K562 (cell line): ENCODE measurements around the gene HSD3B7. TPM values are rescaled to one million over a fixed set of nuclear protein-coding genes. Genes with fewer than 3 reads are reported as not detected.

Experiments
- BCLAF1 ChIP-seq, 2 experiments: fragments of 450-650 bp in 1 of 2; IDR thresholded peaks; 2 replicates each; pipeline ENCODE4 v1.6.1; 2011 to 2017; ENCODE audit warnings: low read depth in 2 of 2, antibody characterized with exemption in 1 of 2, borderline replicate concordance in 1 of 2, low read length in 1 of 2, mild to moderate bottlenecking in 1 of 2, mixed read lengths in 1 of 2; ENCODE audit not compliant: control insufficient read depth in 1 of 2
- EGR1 ChIP-seq: fragments of 450-650 bp; conservative IDR thresholded peaks from 2 replicates; pipeline ENCODE4 v1.6.1; 2017; ENCODE audit warnings: mild to moderate bottlenecking
- ETS1 ChIP-seq: conservative IDR thresholded peaks from 2 replicates; pipeline ENCODE4 v1.6.1; 2011; ENCODE audit warnings: low read depth, mild to moderate bottlenecking, low read length; ENCODE audit not compliant: control insufficient read depth
- FOSL1 ChIP-seq: fragments of 200-800 bp; sonication (Bioruptor generic); conservative IDR thresholded peaks from 2 replicates; pipeline ENCODE4 v1.6.1; 2016; ENCODE audit warnings: missing genetic modification characterization, missing compliant biosample characterization
- FOXM1 ChIP-seq, 2 experiments: fragments of 450-650 bp in 1 of 2; sonication (generic) in 1 of 2; formaldehyde crosslinking in 1 of 2; IDR thresholded peaks; 2 replicates each; pipeline versions ENCODE4 v1.6.1 to v1.9.0; 2017 to 2022; ENCODE audit warnings: low read depth in 2 of 2, mild to moderate bottlenecking in 2 of 2, missing genetic modification reagents in 1 of 2, moderate library complexity in 1 of 2
- HMG20B ChIP-seq: fragments of 250-450 bp; sonication (Bioruptor Pico); IDR thresholded peaks from 2 replicates; pipeline ENCODE4 v1.5.0; 2021; ENCODE audit warnings: mild to moderate bottlenecking
- ILF3 ChIP-seq: fragments of 450-650 bp; IDR thresholded peaks from 2 replicates; pipeline ENCODE4 v1.6.1; 2018; ENCODE audit warnings: antibody characterized with exemption, mild to moderate bottlenecking, moderate library complexity, borderline replicate concordance
- KLF16 ChIP-seq: IDR thresholded peaks from 2 replicates; pipeline ENCODE4 v1.6.1; 2016; ENCODE audit warnings: antibody characterized with exemption
- MTA3 ChIP-seq: fragments of 450-650 bp; formaldehyde crosslinking; IDR thresholded peaks from 2 replicates; pipeline ENCODE4 v1.6.1; 2017; ENCODE audit warnings: mild to moderate bottlenecking, borderline replicate concordance
- SP1 ChIP-seq: sonication (generic); formaldehyde crosslinking; IDR thresholded peaks from 2 replicates; pipeline ENCODE4 v1.8.1; 2022; ENCODE audit warnings: mild to moderate bottlenecking, missing genetic modification reagents
- SUPT5H ChIP-seq: fragments of 450-650 bp; IDR thresholded peaks from 2 replicates; pipeline ENCODE4 v1.6.1; 2016
- TEAD2 ChIP-seq: fragments of 450-650 bp; IDR thresholded peaks from 2 replicates; pipeline ENCODE4 v1.6.1; 2016; ENCODE audit warnings: missing genetic modification characterization, control low read depth, missing compliant biosample characterization
- ZBTB1 ChIP-seq: sonication (generic); formaldehyde crosslinking; IDR thresholded peaks from 2 replicates; pipeline ENCODE4 v1.8.1; 2023; ENCODE audit warnings: missing genetic modification reagents, low read depth, mild to moderate bottlenecking, borderline replicate concordance
- ZNF134 ChIP-seq: fragments of 250-450 bp; sonication (Bioruptor Pico); conservative IDR thresholded peaks from 2 replicates; pipeline ENCODE4 v1.4.0; 2020
- ZNF695 ChIP-seq: fragments of 450-650 bp; formaldehyde crosslinking; IDR thresholded peaks from 2 replicates; pipeline ENCODE4 v1.4.0; 2020; ENCODE audit warnings: mild to moderate bottlenecking, moderate library complexity
- ZNF79 ChIP-seq: fragments of 250-450 bp; sonication (Bioruptor Pico); IDR thresholded peaks from 2 replicates; pipeline ENCODE4 v1.4.0; 2020; ENCODE audit warnings: low read depth, mild to moderate bottlenecking, moderate library complexity
- polyA plus RNA-seq, 8 experiments: library from polyadenylated mRNA; depleted of rRNA in 4 of 8; stranded (reverse) in 5 of 8; unstranded in 3 of 8; fragments of >200 nt; fragmentation: Nextera tagmentation in 2 of 8; fragmentation: Illumina TruSeq in 1 of 8; extraction: Ambion mirVana in 2 of 8; extraction: Trizol in 1 of 8; gene quantifications; 2 replicates each; pipeline versions ENCODE4 v1.2.1 to v1.2.3, GENCODE V29; 2011 to 2014; ENCODE audit warnings: inconsistent platforms in 1 of 8, missing spikeins in 1 of 8
- total RNA-seq, 7 experiments: library from RNA; depleted of rRNA in 6 of 7; stranded (reverse); fragments of >200 nt in 6 of 7; fragmentation: Illumina TruSeq in 2 of 7; extraction: Trizol in 2 of 7; gene quantifications; 2 replicates each; pipeline versions ENCODE4 v1.2.1 to v1.2.3, GENCODE V29; 2011 to 2021; ENCODE audit warnings: low replicate concordance in 1 of 7
- TF ChIP-seq, protein P1 (sequence below): sonication (generic); formaldehyde crosslinking; IDR thresholded peaks from 2 replicates; pipeline ENCODE4 v1.8.1; 2023; ENCODE audit warnings: missing genetic modification reagents, mild to moderate bottlenecking, borderline replicate concordance

HSD3B7 gene
- total and polyA plus RNA-seq, 9 of the 15 experiments (the other 6 are each of a cell fraction or from before 2014, with no cell fraction given): 5.4 to 49.1 (median 23.0) TPM

- TF ChIP-seq FOSL1 (tag) (peak; percentile 47; the same call in 1 of the 2 replicates), KLF16 (no peak), ZNF695 (CRISPR knock-in tag) (no peak), ILF3 (no peak), ZNF79 (CRISPR knock-in tag) (no peak), BCLAF1 (IDR thresholded peaks at IDR 0.05; ENCODE audit: borderline replicate concordance in 1 of 2, control insufficient read depth in 1 of 2, low read depth in 2 of 2, low read length in 1 of 2) (no peak; a peak in 1 of 4 replicates), EGR1 (peak; percentile 99), MTA3 (peak; percentile 98), ZBTB1 (CRISPR knock-in tag) (no peak), TEAD2 (tag) (no peak), ZNF134 (no peak), HMG20B (CRISPR knock-in tag) (no peak), SUPT5H (peak; percentile 62; the same call in 1 of the 2 replicates), FOXM1 (IDR thresholded peaks at IDR 0.05; ENCODE audit: low read depth) (no peak), FOXM1 (CRISPR knock-in tag; IDR thresholded peaks at IDR 0.05; ENCODE audit: low read depth) (peak; percentile 52; the same call in 1 of the 2 replicates), ETS1 (peak; percentile 24; the same call in 1 of the 2 replicates), SP1 (CRISPR knock-in tag) (peak; percentile 86)
- TF ChIP-seq, protein P1, sequence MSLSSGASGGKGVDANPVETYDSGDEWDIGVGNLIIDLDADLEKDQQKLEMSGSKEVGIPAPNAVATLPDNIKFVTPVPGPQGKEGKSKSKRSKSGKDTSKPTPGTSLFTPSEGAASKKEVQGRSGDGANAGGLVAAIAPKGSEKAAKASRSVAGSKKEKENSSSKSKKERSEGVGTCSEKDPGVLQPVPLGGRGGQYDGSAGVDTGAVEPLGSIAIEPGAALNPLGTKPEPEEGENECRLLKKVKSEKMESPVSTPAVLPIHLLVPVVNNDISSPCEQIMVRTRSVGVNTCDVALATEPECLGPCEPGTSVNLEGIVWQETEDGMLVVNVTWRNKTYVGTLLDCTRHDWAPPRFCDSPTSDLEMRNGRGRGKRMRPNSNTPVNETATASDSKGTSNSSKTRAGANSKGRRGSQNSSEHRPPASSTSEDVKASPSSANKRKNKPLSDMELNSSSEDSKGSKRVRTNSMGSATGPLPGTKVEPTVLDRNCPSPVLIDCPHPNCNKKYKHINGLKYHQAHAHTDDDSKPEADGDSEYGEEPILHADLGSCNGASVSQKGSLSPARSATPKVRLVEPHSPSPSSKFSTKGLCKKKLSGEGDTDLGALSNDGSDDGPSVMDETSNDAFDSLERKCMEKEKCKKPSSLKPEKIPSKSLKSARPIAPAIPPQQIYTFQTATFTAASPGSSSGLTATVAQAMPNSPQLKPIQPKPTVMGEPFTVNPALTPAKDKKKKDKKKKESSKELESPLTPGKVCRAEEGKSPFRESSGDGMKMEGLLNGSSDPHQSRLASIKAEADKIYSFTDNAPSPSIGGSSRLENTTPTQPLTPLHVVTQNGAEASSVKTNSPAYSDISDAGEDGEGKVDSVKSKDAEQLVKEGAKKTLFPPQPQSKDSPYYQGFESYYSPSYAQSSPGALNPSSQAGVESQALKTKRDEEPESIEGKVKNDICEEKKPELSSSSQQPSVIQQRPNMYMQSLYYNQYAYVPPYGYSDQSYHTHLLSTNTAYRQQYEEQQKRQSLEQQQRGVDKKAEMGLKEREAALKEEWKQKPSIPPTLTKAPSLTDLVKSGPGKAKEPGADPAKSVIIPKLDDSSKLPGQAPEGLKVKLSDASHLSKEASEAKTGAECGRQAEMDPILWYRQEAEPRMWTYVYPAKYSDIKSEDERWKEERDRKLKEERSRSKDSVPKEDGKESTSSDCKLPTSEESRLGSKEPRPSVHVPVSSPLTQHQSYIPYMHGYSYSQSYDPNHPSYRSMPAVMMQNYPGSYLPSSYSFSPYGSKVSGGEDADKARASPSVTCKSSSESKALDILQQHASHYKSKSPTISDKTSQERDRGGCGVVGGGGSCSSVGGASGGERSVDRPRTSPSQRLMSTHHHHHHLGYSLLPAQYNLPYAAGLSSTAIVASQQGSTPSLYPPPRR (CRISPR knock-in tag): peak; percentile 61; the same call in 1 of the 2 replicates
These were observed 48.0 kb downstream of the HSD3B7 start, which contains the start of gene STX4 (continued) for GRCh38 chr16:31032736-31033708.
